Left cardiac atrium (tissue), 4 donors: ENCODE measurements around the gene GABRD. TPM values are rescaled to one million over a fixed set of nuclear protein-coding genes. Genes with fewer than 3 reads are reported as not detected.

Experiments used
- ATAC-seq, 2 donors: fragments of 200-7000 bp; cut with Tn5 transposase; one replicate each; pipeline ENCODE4 v1.9.1; 2020; ENCODE audit warnings: mild to moderate bottlenecking in 2 of 2, moderate library complexity in 2 of 2
- DNase-seq: peaks from one replicate; pipeline ENCODE4 v3.0.0-alpha.2; 2020
- intact Hi-C, 2 donors: fragments of 100-400 bp; cut with DNase I; formaldehyde crosslinking; loops; one replicate each; pipeline versions ENCODE4 v1.14.1 to v1.15.1; 2022 to 2023
- total RNA-seq, 2 donors: library from RNA; stranded (reverse); fragmentation: NEBNext Ultra II Directional; extraction: Animal tissue kit (Norgen Biotek cat#: 25700); gene quantifications; one replicate each; pipeline ENCODE4 v1.2.1, GENCODE V29; 2021
- donor health status: DM: no; HTN: yes; CAD: no.
- donor health status: DM: no; HTN: yes; CAD: no; lungs with severe emphysema.
- donor health status: DM: yes; HTN: yes; CAD: no.
- donor health status: Dilated cardiomyopathy.

GABRD gene
- total RNA-seq, 2 donors from 2014 or later, result 0.29 TPM; not detected in 1

DNA sequence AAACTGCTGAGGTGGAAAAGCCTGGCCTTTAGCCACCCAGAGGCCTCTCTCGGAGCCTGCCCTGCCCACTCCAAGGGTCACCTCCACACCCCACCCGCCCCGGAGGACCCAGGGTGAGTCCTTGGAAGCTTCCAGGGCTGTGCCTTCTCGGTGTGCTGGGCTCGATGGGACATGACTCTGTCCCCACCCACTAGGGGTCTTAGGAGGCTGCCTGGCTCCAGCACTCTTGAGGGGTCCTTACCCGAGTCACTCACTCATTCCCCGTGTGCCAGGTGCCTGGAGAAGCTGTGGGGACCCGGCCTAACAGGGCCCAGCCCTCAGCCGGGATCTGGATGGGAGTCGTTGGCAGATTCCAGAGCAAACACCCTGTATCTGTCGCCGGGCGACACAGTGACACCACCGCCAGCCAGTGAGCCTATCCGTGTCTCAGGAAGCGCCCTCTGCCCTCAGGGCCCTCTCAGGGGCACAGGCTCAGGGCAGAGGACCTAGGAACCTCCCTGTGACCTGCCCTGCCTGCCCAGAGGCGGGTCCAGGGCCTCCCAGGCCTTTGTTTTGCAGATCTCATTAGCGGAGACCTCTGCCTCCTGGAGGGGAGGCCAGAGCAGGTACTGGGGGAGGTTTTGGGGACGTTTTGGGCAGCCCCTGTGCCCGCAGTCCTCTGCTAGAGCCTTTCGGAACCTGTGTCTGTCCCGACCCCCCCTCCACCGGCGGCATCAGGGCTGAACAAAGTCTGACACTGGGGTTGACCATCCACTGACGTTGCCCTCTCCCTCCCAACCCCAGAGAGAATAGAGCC, 28.0 kb downstream of the GABRD start:
- ATAC-seq (no peak), DNase-seq (no peak)
- intact Hi-C loops, result loop anchor here in 1 of 2 donors (5.0 kb wide), 1 partner anchor 85 kb away; no protein-coding TSS in a partner anchor

DNA sequence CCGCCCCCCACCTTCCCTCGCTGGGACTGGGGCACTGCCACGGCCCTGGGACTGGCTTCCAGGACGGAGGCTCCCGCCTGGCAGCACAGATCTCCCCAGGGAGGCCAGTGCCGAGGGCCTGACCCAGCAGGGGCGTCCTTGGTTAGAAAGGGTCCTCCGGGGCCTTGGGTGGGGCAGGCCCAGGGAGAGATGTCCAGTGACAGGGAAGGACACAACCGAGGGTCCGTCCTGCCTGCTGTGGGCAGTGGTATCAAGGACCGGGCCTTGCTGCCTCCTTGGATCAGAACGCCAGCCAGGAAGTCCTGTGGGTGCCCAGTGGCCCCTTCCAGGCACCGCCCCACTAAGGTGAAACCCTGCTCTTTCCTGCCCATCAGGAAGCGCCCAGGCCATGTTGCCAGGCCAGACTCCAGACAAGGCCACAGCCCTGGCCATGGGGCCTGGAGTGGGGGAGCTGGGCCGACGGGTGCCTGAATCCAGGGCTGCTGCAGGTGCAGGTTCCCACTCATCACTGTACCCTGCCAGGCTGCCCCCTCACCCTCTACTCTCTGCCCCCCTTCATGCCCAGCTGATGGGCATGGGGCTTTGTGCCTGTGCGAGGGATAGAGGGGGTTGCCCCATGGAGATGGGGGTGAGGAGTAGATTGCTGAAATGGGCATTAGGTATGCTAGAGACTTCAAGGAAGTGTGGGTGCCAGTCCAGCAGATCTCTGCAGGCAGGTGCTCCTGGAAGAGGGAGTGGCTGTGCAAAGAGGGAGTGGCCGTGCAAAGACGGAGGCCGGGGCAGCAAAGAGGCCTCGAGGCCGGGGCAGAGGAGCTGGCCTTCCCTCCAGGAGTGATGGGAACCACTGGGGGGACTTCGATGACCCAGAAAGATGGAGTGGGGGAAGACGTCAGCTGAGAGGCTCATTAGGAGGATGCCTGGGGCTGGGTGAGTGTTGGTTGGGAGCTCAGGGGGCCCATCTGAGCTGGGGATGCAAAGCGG, 28.9 kb downstream of the GABRD start:
- intact Hi-C loops, result loop anchor here in 1 of 2 donors (5.0 kb wide), 1 partner anchor 86 kb away; no protein-coding TSS in a partner anchor

DNA sequence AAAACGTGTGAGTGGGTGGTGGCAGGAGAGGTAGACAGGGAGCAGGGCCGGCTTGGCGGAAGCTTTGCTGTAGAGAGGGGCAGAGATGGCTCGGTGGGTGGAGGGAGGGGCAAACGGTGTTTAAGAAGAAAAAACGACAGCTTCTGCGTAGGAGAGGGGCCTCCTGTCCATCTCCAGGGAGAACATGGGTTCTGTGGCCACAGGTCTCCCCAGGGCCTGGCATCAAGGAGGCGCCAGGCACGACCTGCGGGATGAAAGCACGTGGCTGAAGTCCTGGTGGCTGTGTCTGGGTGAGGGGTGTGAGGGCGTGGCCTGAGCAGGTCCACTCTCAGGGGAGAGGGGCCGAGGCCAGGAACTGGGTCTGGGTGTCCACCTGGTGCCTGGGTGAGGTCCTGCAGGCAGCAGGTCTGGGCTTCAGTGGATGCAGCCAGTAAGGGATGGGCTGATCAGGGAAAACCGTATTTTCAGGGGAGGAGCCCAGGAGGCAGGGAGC, 30.1 kb downstream of the GABRD start:
- intact Hi-C loops, result loop anchor here in 1 of 2 donors (5.0 kb wide), 1 partner anchor 87 kb away; no protein-coding TSS in a partner anchor
- peak in 1 of 2 donors; percentile 12 for ATAC-seq
- DNase-seq, result no peak

More for the DNA sequence above, 28.9 kb downstream of the GABRD start:
- DNase-seq (no peak), ATAC-seq (no peak)

DNA sequence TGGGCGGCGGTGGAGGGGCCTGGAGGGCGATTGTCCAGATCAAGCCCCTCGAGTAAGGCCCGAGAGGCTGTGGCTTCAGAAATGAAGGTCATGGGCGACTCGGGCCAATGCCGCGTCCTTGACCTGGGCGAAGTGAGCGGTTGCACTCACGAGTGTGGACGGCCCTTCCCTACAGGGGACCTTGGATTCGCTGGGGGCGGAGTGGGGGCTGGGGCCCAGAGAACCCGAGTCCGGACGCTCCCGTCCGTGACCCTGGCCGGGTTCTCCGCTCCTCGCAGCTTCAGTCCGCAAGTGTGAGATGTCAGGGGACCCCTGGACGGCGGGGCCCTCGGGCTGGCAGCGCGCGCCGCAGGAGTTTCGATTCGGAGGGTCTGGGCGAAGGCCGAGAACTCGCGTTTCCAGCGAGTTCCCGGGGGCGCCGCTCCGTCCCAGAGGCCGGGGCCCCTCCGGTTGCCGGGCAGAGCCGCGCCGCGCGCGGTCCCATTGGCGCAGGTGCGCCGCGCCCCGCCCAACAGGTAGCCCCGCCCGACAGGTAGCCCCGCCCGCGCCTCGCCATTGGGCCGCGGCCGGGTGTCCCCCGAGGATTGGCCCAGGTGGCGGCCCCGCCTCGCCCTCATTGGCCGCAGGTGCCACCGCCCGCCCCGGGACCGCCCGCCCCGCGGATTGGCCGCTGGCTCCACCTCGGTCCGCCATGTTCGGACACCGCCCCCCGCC, 30.7 kb downstream of the GABRD start, which contains the start of gene PRKCZ:
PRKCZ (plus strand) TSS at position 694 of the 714 bp plus-strand sequence. CDS start 220 bp downstream, outside the sequence.
- DNase-seq (peak; percentile 83), ATAC-seq (peak; percentile 92 to 95)
- intact Hi-C loops, result loop anchor here in 1 of 2 donors (5.0 kb wide), 1 partner anchor 88 kb away; no protein-coding TSS in a partner anchor

DNA sequence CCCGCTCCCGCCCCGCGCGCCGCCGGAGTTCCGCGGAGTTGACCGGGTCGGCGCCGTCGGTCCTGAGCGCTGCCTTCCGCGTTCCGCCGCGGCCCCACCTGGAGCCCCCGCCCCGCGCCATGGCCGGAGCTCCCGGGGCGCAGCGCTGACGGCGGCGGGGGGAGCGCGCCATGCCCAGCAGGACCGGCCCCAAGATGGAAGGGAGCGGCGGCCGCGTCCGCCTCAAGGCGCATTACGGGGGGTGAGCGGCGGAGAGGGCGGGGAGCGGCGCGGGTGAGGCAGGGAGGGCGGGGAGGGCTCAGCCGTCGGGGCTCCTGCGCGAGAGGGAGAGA, 31.3 kb downstream of the GABRD start:
- ATAC-seq (peak; percentile 7 to 29), DNase-seq (no peak)
- intact Hi-C loops, result no loop called here

DNA sequence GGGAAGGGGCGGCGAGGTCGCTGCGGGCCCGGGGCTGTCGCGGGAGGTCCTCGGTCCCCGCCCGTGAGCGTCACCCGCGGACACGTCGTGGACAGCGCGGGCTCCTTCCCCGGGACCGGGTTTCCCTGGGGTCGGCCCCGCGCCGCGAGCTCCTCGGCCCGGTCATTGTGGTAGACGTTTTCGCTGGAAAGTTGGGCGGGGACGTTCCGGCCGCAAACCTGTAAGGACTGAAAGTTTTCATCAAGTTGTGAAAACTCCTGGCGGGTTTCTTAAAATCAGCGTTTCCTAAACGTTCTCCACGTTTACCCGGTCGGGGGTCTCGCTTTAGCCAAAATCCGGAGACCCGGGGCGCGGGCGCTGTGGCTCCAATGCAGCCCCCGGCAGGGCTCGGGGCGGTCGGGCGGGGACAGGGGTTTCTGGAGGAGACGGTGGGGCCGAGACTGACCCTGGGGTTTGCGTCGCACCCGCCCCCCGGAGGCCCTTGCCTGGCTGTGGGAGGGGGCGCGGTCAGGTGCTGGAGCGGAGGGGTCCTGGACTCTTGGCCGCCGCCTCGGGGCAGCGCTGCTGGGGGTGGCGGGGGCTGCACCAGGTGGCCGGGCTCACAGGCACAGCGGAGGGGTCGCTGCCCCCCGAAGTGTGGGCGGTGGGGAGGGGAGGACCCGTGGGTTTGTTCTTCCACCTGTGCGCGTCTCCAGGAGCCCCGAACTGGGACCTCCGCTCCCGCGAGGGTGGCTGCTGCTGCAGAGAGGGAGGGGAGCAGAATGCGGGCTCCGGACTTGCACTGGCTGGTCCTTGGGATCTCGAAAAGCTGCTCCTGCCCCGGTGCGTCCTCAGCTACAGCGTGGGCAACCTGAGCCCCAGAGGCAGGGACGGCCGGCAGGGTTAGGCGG, 31.9 kb downstream of the GABRD start:
- ATAC-seq, result peak in 1 of 2 donors; percentile 1
- intact Hi-C loops, result no loop called here
- no peak for DNase-seq

DNA sequence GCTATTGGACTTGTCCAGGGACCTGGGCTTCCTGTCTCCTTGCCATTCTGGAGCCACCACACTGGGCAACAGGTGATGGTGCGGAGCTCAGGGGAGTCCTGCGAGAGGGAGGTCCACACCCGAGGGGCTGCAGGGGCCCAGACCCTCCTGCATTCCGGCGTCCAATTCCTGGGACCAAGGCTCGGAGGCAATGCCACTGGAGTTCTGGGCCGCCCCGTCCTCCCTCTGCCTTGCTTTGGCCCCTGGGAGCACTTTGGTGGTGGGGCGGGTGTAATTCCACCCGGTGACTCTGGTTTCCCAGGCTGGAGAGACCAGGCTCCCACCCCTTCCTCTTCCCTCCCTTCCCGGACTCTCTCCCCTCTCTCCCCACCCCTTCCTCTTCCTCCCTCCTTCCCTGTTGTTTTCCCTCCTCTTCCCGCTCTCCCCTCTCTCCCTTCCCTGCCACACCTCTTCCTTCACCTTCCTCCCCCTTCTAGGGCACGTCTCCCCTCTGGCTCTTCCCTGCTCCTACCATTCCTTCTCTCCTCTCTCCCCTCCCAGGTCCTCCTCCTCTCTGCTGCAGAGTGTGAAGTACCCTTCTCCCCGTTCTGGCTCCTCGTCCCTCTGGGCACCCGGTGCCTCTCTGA, 33.0 kb downstream of the GABRD start:
- DNase-seq, result no peak
- ATAC-seq, result no peak
- intact Hi-C loops, result no loop called here

DNA sequence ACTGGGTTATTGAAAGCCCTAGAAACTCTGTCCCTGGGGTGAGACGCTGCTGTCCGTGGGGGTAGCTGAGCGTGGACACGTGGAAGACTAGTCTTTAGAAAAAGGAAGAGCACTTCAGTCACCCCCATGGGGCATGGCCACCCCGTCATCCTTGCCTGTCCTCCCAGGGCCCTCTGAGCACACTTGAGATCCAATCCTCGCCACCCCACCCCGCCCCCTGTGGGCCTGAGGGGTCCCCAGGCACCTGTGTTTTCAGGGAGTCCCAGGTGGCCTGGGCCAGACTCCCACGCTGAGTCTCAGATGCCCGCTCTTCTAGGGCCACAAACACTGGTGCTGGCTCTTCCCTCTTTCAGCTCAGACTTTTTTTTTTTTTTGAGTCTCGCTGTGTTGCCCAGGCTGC, 33.6 kb downstream of the GABRD start:
- ATAC-seq, result no peak
- no peak for DNase-seq
- intact Hi-C loops, result no loop called here

DNA sequence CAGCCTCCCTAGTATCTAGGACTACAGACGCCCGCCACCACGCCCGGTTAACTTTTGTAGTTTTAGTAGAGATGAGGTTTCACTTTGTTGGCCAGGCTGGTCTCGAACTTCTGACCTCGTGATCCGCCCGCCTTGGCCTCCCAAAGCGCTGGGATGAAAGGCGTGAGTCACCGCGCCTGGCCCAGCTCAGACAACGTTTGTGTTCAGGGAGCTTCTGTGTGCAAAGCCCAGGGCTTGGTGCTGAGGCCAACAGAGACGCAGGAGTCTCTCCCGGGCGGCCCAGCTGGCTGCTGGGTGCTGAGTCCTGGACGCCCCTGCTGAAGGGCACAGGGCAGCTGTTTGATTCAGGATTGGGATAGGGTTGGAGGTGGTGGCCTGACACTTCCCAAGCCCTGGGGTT, 34.1 kb downstream of the GABRD start:
- no peak for ATAC-seq
- DNase-seq, result no peak
- intact Hi-C loops, result no loop called here

DNA sequence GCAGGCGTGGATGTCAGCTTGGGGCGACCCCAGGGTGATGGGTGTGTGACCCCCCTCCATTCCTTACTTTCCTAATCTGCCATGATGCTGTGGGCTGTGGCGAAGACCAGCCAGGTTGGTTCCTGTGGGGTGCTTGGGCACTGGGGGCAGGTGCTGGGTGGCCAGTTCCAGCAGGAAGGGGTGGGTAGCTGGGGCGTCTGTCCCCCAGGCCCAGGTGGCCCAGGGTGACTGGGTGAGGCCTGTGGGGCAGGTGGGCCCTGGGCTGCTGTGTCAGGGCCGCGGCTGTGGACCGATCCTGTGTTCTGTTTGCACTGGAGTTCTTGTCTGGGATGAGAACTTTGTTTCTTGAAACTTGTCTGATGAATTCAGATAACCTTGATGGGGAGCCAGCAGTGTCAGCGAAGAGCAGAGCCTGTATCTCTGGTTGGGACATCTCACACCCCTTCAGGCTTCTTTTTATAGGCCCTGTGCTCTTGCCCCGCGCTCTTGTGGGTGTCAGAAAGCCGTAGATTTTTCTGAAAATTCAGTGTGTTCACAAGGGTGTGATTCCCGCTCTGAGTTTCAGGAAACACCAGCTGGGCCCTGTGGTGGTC, 34.7 kb downstream of the GABRD start:
- no peak for DNase-seq
- intact Hi-C loops, result no loop called here
- ATAC-seq, result no peak

DNA sequence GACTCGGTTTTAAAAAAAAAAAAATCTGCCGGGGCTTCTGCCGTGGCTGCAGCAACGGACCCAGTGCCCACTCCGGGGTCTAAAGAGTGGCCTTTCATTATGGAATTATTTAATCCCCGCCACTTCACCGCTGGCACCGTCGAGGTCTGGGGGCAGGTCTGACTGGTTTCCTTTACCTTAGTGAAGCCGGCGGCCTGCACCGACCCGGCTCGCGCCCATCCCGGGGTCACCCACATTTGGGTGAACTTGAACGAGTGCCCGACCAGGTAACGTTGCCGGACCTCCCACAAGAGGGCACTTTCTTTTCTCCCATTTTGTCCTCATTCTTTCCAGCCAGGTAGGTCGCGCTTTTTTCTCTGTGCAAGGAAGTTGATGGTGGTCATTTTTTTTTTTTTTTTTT, 35.4 kb downstream of the GABRD start:
- DNase-seq (no peak), ATAC-seq (no peak)
- intact Hi-C loops, result no loop called here

DNA sequence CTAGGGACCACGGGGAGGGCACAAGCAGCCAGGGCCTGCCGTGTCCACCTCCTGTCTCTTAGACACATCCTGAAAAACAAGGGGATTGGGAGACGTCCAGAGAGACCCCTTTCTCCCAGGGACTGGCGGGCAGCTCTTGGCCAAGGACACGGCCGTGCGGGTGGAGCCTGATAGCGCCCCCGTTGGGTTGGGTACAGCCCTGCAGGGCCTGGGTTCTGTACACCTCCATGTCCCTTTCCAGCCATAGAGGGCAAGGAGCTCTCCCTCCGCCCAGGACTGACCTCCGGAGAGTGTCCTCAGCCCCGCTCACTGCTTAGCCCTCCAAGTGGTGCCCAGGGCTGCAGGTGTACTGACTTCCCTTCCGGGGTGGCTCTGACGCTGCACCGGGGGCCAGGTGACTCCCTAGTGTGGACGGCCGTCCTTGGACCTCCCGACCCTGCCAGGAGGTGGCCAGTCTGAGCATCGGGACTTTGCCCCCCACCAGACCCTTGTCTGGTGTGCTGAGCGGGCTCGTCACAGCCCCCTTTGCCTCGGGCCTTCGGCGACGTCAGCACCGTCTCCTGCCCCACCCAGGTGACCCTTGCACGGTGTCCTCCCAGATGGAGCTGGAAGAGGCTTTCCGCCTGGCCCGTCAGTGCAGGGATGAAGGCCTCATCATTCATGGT, 36.9 kb downstream of the GABRD start:
- ATAC-seq (no peak), DNase-seq (no peak)
- intact Hi-C loops, result no loop called here

DNA sequence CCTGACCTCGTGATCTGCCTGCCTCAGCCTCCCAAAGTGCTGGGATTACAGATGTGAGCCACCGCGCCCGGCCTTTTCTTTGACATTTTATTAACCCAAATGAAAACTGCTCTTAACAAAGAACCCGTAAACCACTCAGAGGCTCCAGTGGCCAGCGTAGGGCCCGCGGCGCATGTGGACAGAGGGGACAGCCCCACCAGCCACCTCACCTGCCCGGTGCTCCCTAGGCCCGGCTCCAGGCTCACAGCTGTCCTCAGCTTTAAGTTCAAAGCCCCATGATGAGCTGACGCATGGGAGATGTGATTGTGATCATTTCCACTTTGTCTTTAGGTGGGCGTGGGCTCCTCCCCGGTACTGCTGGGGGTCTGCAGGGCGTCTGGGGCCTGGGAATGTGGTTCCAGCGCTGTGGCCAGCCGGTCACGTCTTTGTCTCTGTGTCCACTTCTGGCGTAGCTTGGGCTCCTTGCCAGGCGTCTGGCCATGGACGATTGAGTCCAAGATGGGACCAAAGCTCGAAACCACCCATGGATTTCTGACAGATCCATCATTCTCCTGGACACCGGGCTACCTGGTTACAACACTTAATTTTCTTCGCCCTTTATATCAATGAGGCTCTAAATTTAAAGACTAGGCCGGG, 37.9 kb downstream of the GABRD start:
- intact Hi-C loops, result no loop called here
- ATAC-seq (no peak), DNase-seq (no peak)

DNA sequence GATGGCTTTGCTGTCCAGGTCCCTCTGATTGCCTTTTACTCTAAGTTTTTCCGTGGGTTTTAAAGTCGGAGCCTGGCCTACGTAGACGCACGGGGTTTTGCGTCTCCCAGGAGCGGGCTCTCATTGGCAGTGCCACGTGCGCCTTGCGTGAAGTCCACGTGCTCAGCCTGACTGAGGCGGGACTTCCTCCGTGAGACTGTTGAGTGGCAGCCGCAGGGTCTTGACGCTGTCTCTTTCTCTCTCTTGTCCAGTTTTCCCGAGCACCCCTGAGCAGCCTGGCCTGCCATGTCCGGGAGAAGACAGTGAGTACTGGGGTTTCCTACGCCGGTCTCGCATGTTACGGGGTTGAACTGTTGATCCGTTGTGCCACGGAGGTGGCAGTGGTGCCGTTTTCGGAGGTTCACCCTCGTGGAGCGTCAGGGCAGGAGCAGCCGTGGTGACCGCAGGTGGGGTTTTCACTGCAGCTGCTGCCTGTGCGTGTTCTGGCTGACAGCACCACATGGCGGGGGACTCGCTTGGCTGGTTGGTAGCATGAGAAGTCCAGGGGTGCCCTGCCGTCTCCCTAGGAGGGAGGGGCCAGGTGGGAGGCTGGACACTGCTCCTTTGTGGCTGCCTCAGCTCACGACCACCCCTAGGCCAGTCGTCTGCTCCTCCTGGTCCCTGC, 40.3 kb downstream of the GABRD start:
- DNase-seq, result no peak
- intact Hi-C loops, result no loop called here
- ATAC-seq, result no peak

DNA sequence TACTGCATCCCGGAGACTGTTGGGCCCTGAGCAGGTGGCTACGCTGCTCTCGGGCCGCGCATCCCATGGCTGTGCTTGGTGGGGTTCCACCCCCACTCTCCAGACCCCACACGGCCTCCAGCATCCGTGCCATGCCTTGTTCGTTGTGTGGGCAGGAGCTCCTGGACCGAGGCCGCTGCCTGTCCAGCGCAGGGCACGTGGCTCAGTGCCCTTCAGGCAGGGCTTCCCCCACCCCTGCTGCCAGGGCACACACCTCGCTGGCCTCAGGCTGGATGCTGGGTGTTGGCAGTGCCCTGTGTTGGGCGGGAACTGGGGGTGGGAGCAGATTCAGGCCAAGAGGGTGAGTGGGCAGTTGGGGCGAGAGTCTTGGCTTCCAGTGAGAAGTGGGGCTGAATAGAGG, 40.9 kb downstream of the GABRD start:
- no peak for DNase-seq
- intact Hi-C loops, result no loop called here
- no peak for ATAC-seq

DNA sequence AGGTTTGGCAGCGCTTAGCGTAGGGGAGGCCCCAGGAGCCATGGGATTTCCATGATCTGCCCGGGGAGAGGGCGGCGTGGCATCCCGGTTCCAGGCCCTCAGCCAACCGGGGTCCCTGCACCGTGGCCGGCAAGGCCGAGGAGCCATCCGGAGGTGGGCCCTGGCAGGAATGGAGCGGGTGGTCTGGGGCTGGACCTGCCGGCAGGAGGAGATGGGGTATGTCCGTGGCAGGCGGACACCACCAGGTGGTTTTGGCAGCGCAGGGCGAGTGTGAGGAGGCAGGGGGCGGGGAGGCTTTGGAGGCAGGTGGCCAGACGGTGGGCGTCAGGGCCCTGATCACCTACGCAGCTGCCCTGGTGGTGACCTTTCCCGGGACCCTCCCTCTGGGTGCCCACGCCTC, 41.4 kb downstream of the GABRD start:
- ATAC-seq (no peak), DNase-seq (no peak)
- intact Hi-C loops, result no loop called here
